ENCODE measurements around the gene CNGA3.

Gene CNGA3

DNA sequence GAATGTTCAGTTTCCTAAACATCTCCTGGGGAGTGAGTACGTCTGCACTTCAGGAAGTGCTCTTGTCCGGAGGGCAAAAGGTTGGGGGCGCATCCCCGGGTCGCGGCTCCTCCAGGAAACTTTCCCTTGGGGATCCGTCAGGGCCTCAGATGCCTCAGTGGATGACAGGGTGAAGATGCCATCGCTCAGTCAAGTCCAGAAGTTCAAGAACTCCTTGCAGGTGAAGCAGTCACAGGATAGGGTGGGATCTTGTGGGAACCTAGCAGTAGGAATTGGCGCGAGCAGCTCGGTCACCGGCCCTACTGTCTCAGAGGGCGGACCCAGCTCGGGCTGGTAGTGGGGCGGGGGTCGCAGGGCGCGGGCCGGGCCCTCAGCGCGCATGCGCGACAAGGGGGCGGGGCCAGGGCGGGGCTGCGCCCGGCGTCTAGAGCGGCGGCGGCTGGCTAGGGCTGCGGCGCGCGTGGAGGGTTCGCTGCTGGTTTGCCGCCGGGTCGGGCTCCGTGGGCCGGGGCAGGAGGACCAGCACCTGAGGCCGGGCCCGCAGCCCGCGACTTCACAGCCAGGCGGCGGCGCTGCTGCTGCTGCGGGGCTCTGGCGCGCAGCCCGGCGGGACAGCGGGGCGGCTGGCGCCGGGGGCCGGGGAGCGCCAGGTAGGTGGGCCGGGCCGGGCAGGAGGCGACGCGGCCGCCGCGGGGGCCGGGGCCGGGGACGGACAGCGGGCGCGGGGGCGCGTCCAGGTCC is 98.3 kb downstream of the CNGA3 start, which contains the start of gene INPP4A:
INPP4A (plus strand) TSS at position 423 of the 741 bp plus-strand sequence. CDS start 75,191 bp downstream, outside the sequence.
- H3K56ac ChIP-seq (ENCODE audit: low read length) = peak within 1 kb of the TSS; percentile 92
- H3K27me3 ChIP-seq (ENCODE audit: insufficient read depth, low read length, poor library complexity) = no peaks in the 10 kb centered on the region
- H4K8ac ChIP-seq (ENCODE audit: low read depth, low read length) = no peak within 1 kb of the TSS
- no peak within 1 kb of the TSS for H3K23ac ChIP-seq (ENCODE audit: low read length)
- H2BK120ac ChIP-seq (ENCODE audit: low read depth, low read length) = peak within 1 kb of the TSS; percentile 77
- H3K79me2 ChIP-seq (ENCODE audit: control insufficient read depth, insufficient read depth, low read length) = peaks cover 38% of the 10 kb centered on the region
- H3K4ac ChIP-seq (ENCODE audit: low read depth, low read length) = peak within 1 kb of the TSS; percentile 63
- no CpG with 5 or more reads among the region's 75 CpGs for WGBS (ENCODE audit: extremely low coverage, insufficient coverage, low lambda C conversion rate)
- H2AK5ac ChIP-seq (ENCODE audit: low read length) = peak within 1 kb of the TSS; percentile 57
- peaks cover 9% of the 10 kb centered on the region for H3K79me1 ChIP-seq (ENCODE audit: low read length)
- H3K18ac ChIP-seq (ENCODE audit: low read length) = peak within 1 kb of the TSS; percentile 98
- H3K4me2 ChIP-seq (ENCODE audit: low read length) = peak within 1 kb of the TSS; percentile 91
- H4K5ac ChIP-seq (ENCODE audit: low read length) = no peak within 1 kb of the TSS
- H2BK15ac ChIP-seq (replicated peaks; ENCODE audit: low read depth) = no peak within 1 kb of the TSS
- H2BK5ac ChIP-seq (ENCODE audit: low read length) = peak within 1 kb of the TSS; percentile 18
- H3K27ac ChIP-seq (ENCODE audit: low read depth, low read length) = peak within 1 kb of the TSS; percentile 93
- H3K9ac ChIP-seq (ENCODE audit: low read length) = peak within 1 kb of the TSS; percentile 89
- peaks cover 13% of the 10 kb centered on the region for H3K4me1 ChIP-seq (ENCODE audit: control insufficient read depth, low read depth, low read length)
- peak; percentile 91 for DNase-seq
- H3K4me3 ChIP-seq (ENCODE audit: low read length) = peak within 1 kb of the TSS; percentile 82
- H3K36me3 ChIP-seq (ENCODE audit: control insufficient read depth, insufficient read depth, low read length) = no peaks in the 10 kb centered on the region

DNA sequence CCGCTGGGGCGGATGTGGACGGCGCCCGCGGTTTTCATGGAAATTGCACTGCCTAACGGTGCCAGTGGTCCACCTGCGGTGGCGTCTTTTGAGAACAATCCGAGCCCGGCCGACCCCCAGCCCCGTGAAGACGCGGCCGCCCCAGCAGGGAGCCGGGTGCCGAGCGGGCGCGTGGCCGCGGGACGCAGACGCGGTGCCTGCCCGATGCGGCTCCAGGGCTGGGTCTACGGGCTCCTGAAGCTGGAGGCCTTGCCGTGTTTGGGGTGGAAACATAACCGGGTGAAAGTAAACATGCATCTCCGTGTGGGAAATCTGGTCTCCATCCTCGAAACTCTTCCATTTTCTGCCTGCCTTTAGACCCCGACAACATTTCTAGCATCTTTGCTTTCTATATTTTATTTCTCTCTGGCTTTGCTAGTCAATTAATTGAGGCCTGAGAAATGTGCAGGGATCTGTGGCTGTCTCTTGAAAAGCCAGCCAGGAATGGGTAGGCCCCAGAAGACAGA is 99.0 kb downstream of the CNGA3 start:
- Histone ChIP-seq H3K4me1 (ENCODE audit: control insufficient read depth, low read depth, low read length) (peaks cover 13% of the 10 kb centered on the region), H3K4me2 (ENCODE audit: low read length) (peak overlapping the region; percentile 91), H2BK5ac (ENCODE audit: low read length) (peak overlapping the region; percentile 15), H2AK5ac (ENCODE audit: low read length) (no peak overlapping the region), H2BK15ac (replicated peaks; ENCODE audit: low read depth) (no peak overlapping the region), H2BK120ac (ENCODE audit: low read depth, low read length) (peak overlapping the region; percentile 77), H3K18ac (ENCODE audit: low read length) (peak overlapping the region; percentile 98), H3K36me3 (ENCODE audit: control insufficient read depth, insufficient read depth, low read length) (no peaks in the 10 kb centered on the region), H3K23ac (ENCODE audit: low read length) (no peak overlapping the region), H3K79me2 (ENCODE audit: control insufficient read depth, insufficient read depth, low read length) (peaks cover 42% of the 10 kb centered on the region), H3K27ac (ENCODE audit: low read depth, low read length) (peak overlapping the region; percentile 93), H3K4ac (ENCODE audit: low read depth, low read length) (peak overlapping the region; percentile 63), H4K5ac (ENCODE audit: low read length) (no peak overlapping the region), H3K56ac (ENCODE audit: low read length) (peak overlapping the region; percentile 80), H3K79me1 (ENCODE audit: low read length) (peaks cover 9% of the 10 kb centered on the region), H3K4me3 (ENCODE audit: low read length) (peak overlapping the region; percentile 82), H3K27me3 (ENCODE audit: insufficient read depth, low read length, poor library complexity) (no peaks in the 10 kb centered on the region), H4K8ac (ENCODE audit: low read depth, low read length) (no peak overlapping the region), H3K9ac (ENCODE audit: low read length) (peak overlapping the region; percentile 89)
- no peak for DNase-seq
- no CpG with 5 or more reads among the region's 34 CpGs for WGBS (ENCODE audit: extremely low coverage, insufficient coverage, low lambda C conversion rate)

DNA sequence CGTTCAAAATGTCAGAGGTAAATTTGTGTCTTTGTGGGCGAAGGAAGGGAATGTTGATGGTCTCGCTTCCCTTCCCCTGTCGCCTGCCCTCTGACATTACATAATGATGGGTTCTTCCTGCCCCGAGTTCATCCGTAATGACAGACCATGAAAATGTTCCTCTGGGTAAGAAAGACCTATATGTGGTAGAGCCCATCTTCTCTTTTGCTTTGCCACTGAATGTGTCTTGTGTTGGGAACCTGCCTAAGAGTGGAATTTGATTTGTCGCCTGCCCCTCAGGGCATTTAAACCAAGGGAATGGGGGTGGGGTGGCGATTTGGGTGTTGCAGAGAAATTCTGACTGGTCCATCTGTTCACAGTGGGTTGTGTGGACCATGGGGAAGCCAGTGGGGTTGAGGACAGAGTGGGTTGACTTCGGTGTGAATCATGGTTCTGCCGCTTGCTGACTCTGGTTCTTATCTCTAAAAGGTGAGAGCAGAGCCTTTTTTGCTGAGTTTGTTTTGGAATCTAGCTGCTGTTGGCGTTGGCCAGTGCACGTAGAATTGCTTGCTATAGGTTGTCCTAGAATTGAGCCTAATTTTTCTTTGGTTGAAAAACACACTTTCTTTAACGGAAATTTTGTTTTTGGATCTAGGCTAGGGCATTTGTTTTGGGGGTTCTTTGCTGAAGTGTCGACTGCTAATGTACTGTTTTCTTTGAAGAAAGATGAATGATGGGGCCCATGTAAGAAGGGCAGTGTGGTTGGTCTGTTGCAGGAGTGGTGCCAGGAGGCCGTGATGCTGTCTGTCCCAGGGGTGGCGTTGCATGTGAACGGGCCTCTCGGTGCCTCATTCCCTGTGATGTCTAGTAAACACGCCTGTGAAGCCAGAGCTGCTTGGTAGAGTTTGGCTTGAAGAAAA is 99.7 kb downstream of the CNGA3 start:
- H3K4me3 ChIP-seq (ENCODE audit: low read length) = peak overlapping the region; percentile 82
- no peaks in the 10 kb centered on the region for H3K36me3 ChIP-seq (ENCODE audit: control insufficient read depth, insufficient read depth, low read length)
- no peak overlapping the region for H2BK15ac ChIP-seq (replicated peaks; ENCODE audit: low read depth)
- H3K27ac ChIP-seq (ENCODE audit: low read depth, low read length) = no peak overlapping the region
- H2BK5ac ChIP-seq (ENCODE audit: low read length) = peak overlapping the region; percentile 14
- H4K8ac ChIP-seq (ENCODE audit: low read depth, low read length) = no peak overlapping the region
- H2BK120ac ChIP-seq (ENCODE audit: low read depth, low read length) = no peak overlapping the region
- H3K27me3 ChIP-seq (ENCODE audit: insufficient read depth, low read length, poor library complexity) = no peaks in the 10 kb centered on the region
- no peak overlapping the region for H4K5ac ChIP-seq (ENCODE audit: low read length)
- peaks cover 49% of the 10 kb centered on the region for H3K79me2 ChIP-seq (ENCODE audit: control insufficient read depth, insufficient read depth, low read length)
- no peak overlapping the region for H3K23ac ChIP-seq (ENCODE audit: low read length)
- peak overlapping the region; percentile 57 for H2AK5ac ChIP-seq (ENCODE audit: low read length)
- H3K56ac ChIP-seq (ENCODE audit: low read length) = peak overlapping the region; percentile 80
- peaks cover 13% of the 10 kb centered on the region for H3K4me1 ChIP-seq (ENCODE audit: control insufficient read depth, low read depth, low read length)
- no peak overlapping the region for H3K4ac ChIP-seq (ENCODE audit: low read depth, low read length)
- H3K79me1 ChIP-seq (ENCODE audit: low read length) = peaks cover 10% of the 10 kb centered on the region
- no CpG with 5 or more reads among the region's 19 CpGs for WGBS (ENCODE audit: extremely low coverage, insufficient coverage, low lambda C conversion rate)
- peak overlapping the region; percentile 89 for H3K9ac ChIP-seq (ENCODE audit: low read length)
- peak; percentile 58 for DNase-seq
- H3K18ac ChIP-seq (ENCODE audit: low read length) = peak overlapping the region; percentile 98
- peak overlapping the region; percentile 91 for H3K4me2 ChIP-seq (ENCODE audit: low read length)

DNA sequence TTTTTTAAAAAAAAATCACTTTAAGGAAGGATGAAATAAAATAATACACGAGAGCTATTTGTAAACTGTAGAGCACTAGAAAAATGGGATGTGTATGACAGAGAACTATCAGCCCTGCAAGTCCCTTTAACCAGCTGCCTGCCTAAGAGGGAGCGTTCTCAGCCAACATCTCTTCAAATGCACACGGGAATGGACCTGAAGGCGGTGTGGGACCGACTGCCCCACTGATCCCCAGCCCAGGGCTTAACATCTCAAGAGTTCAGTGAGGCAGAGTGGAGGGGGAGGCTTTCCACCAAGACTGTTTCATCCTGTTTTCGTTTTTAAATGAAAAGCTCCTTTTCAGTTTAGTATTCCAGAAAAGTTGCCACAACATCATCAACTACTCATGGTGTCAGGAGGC is 100.6 kb downstream of the CNGA3 start:
- Histone ChIP-seq H2BK120ac (ENCODE audit: low read depth, low read length) (no peak overlapping the region), H3K36me3 (ENCODE audit: control insufficient read depth, insufficient read depth, low read length) (no peaks in the 10 kb centered on the region), H3K79me2 (ENCODE audit: control insufficient read depth, insufficient read depth, low read length) (peaks cover 58% of the 10 kb centered on the region), H3K27me3 (ENCODE audit: insufficient read depth, low read length, poor library complexity) (no peaks in the 10 kb centered on the region), H2AK5ac (ENCODE audit: low read length) (no peak overlapping the region), H3K23ac (ENCODE audit: low read length) (no peak overlapping the region), H4K8ac (ENCODE audit: low read depth, low read length) (no peak overlapping the region), H3K56ac (ENCODE audit: low read length) (peak overlapping the region; percentile 75), H3K4ac (ENCODE audit: low read depth, low read length) (no peak overlapping the region), H2BK15ac (replicated peaks; ENCODE audit: low read depth) (no peak overlapping the region), H3K18ac (ENCODE audit: low read length) (no peak overlapping the region), H3K79me1 (ENCODE audit: low read length) (peaks cover 16% of the 10 kb centered on the region), H3K4me3 (ENCODE audit: low read length) (no peak overlapping the region), H2BK5ac (ENCODE audit: low read length) (peak overlapping the region; percentile 11), H3K4me1 (ENCODE audit: control insufficient read depth, low read depth, low read length) (peaks cover 17% of the 10 kb centered on the region), H4K5ac (ENCODE audit: low read length) (no peak overlapping the region), H3K27ac (ENCODE audit: low read depth, low read length) (no peak overlapping the region), H3K4me2 (ENCODE audit: low read length) (peak overlapping the region; percentile 26), H3K9ac (ENCODE audit: low read length) (peak overlapping the region; percentile 50)
- no peak for DNase-seq
- no CpG with 5 or more reads among the region's 6 CpGs for WGBS (ENCODE audit: extremely low coverage, insufficient coverage, low lambda C conversion rate)

Measured in mesendoderm (in vitro differentiated cells).